C4-2B (cell line): Measurements from ENCODE around the gene MOB2.

Experiments used
- ZFX ChIP-seq: fragments of 450-650 bp; IDR thresholded peaks from 2 replicates; pipeline ENCODE4 v1.6.1; 2017
- TF ChIP-seq, protein P1 (sequence below): fragments of 450-650 bp; conservative IDR thresholded peaks from 2 replicates; pipeline ENCODE4 v1.5.1; 2017; ENCODE audit warnings: mild to moderate bottlenecking

DNA sequence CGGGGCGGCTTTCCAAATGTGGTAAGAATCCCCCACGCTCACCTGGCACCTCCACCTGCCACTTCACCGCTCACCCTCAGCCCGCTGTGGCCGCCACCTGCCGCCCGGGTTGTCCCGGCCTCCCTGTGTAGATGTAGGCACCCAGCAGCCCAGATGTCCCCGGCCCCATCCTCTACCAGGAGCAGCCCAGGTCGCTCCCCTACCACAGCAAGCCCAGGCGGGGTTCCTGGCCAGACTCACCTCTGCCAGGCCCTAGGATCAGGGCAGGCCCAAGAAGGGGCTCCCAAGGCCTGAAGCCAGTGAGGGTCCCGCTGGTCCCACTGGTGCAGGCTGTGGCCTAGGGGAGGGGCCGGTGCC lies 27.4 kb downstream of the MOB2 start:
- TF ChIP-seq, protein P1, sequence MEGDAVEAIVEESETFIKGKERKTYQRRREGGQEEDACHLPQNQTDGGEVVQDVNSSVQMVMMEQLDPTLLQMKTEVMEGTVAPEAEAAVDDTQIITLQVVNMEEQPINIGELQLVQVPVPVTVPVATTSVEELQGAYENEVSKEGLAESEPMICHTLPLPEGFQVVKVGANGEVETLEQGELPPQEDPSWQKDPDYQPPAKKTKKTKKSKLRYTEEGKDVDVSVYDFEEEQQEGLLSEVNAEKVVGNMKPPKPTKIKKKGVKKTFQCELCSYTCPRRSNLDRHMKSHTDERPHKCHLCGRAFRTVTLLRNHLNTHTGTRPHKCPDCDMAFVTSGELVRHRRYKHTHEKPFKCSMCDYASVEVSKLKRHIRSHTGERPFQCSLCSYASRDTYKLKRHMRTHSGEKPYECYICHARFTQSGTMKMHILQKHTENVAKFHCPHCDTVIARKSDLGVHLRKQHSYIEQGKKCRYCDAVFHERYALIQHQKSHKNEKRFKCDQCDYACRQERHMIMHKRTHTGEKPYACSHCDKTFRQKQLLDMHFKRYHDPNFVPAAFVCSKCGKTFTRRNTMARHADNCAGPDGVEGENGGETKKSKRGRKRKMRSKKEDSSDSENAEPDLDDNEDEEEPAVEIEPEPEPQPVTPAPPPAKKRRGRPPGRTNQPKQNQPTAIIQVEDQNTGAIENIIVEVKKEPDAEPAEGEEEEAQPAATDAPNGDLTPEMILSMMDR = no peak
- TF ChIP-seq ZFX = no peak
